ENCODE results near the gene LRATD1. TPM values are rescaled to one million over a fixed set of nuclear protein-coding genes. Genes with fewer than 3 reads are reported as not detected.
"Not testable (repeated sequence)": the region's sequence is repeated elsewhere in the genome, so short reads cannot be mapped to it uniquely, and the experiment has no call there.

Gene LRATD1
- total RNA-seq, 1 experiment from 2014 or later: 35.4 TPM

- ATAC-seq: peak; percentile 22; the same call in 1 of the 2 replicates
- Histone ChIP-seq H3K27ac (ENCODE audit: low read length) (no peak overlapping the region), H3K9me2 (replicated peaks; ENCODE audit: low read length) (no peaks in the 10 kb centered on the region), H4K20me1 (ENCODE audit: low read length) (no peaks in the 10 kb centered on the region), H3K4me2 (ENCODE audit: low read length) (no peak overlapping the region), H2AFZ (ENCODE audit: low read length) (no peak overlapping the region), H3K36me3 (ENCODE audit: low read depth, low read length) (no peaks in the 10 kb centered on the region), H3K9ac (ENCODE audit: low read length) (no peak overlapping the region), H3K79me2 (ENCODE audit: low read length) (no peaks in the 10 kb centered on the region), H3K9me3 (ENCODE audit: low read length) (no peaks in the 10 kb centered on the region), H3F3A (ENCODE audit: low read length, unreplicated experiment) (no peaks in the 10 kb centered on the region), H3K4me1 (ENCODE audit: insufficient read depth, low read length) (no peaks in the 10 kb centered on the region), H3K27me3 (ENCODE audit: low read length) (no peaks in the 10 kb centered on the region), H3K4me3 (ENCODE audit: low read length) (no peak overlapping the region)
- BruUV-seq (replicated peaks): no TSS peak
- CTCF ChIA-PET: no interaction called here
- DNase-seq: no peak
- intact Hi-C loops (cut with micrococcal nuclease): no loop called here
- POLR2A ChIA-PET (ENCODE audit: unreplicated experiment): interaction anchor here (0.7 kb wide), 1 partner anchor 105 kb away, joined by 4 read pairs; no protein-coding TSS in a partner anchor
- TF ChIP-seq CTCF (conservative IDR thresholded peaks at IDR 0.05; ENCODE audit: low read depth, low read length): no peak
- no peak for TF ChIP-seq EZH2phosphoT487 (IDR thresholded peaks at IDR 0.05; ENCODE audit: borderline replicate concordance, low read length)
- TF ChIP-seq EZH2 (IDR thresholded peaks at IDR 0.05; ENCODE audit: low read length, unreplicated experiment): no peak
Observed at GRCh38 chr2:14621114-14621513, 11.4 kb upstream of the LRATD1 start.

GRCh38 chr2:14621906-14622549 is 10.5 kb upstream of the LRATD1 start:
- Histone ChIP-seq H4K20me1 (ENCODE audit: low read length) (no peaks in the 10 kb centered on the region), H3K79me2 (ENCODE audit: low read length) (no peaks in the 10 kb centered on the region), H3K9ac (ENCODE audit: low read length) (no peak overlapping the region), H3K4me2 (ENCODE audit: low read length) (no peak overlapping the region), H3K9me3 (ENCODE audit: low read length) (no peaks in the 10 kb centered on the region), H3F3A (ENCODE audit: low read length, unreplicated experiment) (no peaks in the 10 kb centered on the region), H2AFZ (ENCODE audit: low read length) (no peak overlapping the region), H3K27me3 (ENCODE audit: low read length) (no peaks in the 10 kb centered on the region), H3K27ac (ENCODE audit: low read length) (no peak overlapping the region), H3K4me1 (ENCODE audit: insufficient read depth, low read length) (no peaks in the 10 kb centered on the region), H3K9me2 (replicated peaks; ENCODE audit: low read length) (no peaks in the 10 kb centered on the region), H3K36me3 (ENCODE audit: low read depth, low read length) (no peaks in the 10 kb centered on the region), H3K4me3 (ENCODE audit: low read length) (no peak overlapping the region)
- ATAC-seq: no peak
- intact Hi-C loops (cut with micrococcal nuclease): no loop called here
- BruUV-seq (replicated peaks): no TSS peak
- ChIA-PET CTCF (no interaction called here), POLR2A (ENCODE audit: unreplicated experiment) (no interaction called here)
- TF ChIP-seq EZH2 (IDR thresholded peaks at IDR 0.05; ENCODE audit: low read length, unreplicated experiment) (no peak), EZH2phosphoT487 (IDR thresholded peaks at IDR 0.05; ENCODE audit: borderline replicate concordance, low read length) (no peak), CTCF (conservative IDR thresholded peaks at IDR 0.05; ENCODE audit: low read depth, low read length) (no peak)
- DNase-seq: no peak

- H3K4me1 ChIP-seq (ENCODE audit: insufficient read depth, low read length); ATAC-seq; H4K20me1 ChIP-seq (ENCODE audit: low read length); CTCF ChIA-PET; H3F3A ChIP-seq (ENCODE audit: low read length, unreplicated experiment); H3K9ac ChIP-seq (ENCODE audit: low read length); H3K4me2 ChIP-seq (ENCODE audit: low read length); H3K9me2 ChIP-seq (replicated peaks; ENCODE audit: low read length); DNase-seq; H3K9me3 ChIP-seq (ENCODE audit: low read length); BruUV-seq (replicated peaks); H2AFZ ChIP-seq (ENCODE audit: low read length); intact Hi-C loops (cut with micrococcal nuclease); POLR2A ChIA-PET (ENCODE audit: unreplicated experiment); H3K4me3 ChIP-seq (ENCODE audit: low read length); H3K27me3 ChIP-seq (ENCODE audit: low read length); H3K79me2 ChIP-seq (ENCODE audit: low read length); H3K36me3 ChIP-seq (ENCODE audit: low read depth, low read length); H3K27ac ChIP-seq (ENCODE audit: low read length): not testable (repeated sequence)
Observed at GRCh38 chr2:14622550-14622939, 10.0 kb upstream of the LRATD1 start.
